ENCODE results near the gene IFNA21.
"Not testable (repeated sequence)": the region's sequence is repeated elsewhere in the genome, so short reads cannot be mapped to it uniquely, and the experiment has no call there.

The IFNA21 gene

GRCh38 chr9:21166560-21166959 is at the start of gene IFNA21:
TSS of gene IFNA21 (minus strand) at chr9:21166660. CDS start at chr9:21166612, 48 bp downstream.
- DNase-seq (ENCODE audit: low read depth) = not testable (repeated sequence)

- DNase-seq (ENCODE audit: low read depth) = not testable (repeated sequence)
Measured at GRCh38 chr9:21213411-21214326, 47.2 kb upstream of the IFNA21 start.

GRCh38 chr9:21212160-21212559 is 45.7 kb upstream of the IFNA21 start:
- DNase-seq (ENCODE audit: low read depth) = not testable (repeated sequence)

DNA sequence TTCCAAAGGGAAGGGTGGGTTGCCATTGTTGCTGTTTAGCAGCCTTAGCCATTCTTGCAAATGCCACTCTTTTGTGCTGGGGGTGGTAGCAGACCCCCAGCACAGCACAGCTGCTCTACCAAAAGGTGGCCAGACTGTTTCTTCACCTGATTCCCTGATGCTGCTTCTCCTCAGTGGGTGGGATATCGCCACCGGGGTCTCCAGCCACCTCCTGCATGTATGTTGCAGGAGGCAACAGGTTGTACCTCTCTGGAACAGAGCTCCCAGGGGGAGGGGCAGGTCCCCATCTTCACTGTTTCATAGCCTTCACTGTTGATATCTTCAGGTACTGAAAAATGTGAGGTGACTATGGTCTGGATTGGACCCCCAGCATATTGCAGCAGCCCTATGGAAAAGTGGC is 44.3 kb upstream of the IFNA21 start:
- not testable (repeated sequence) for DNase-seq (ENCODE audit: low read depth)

DNA sequence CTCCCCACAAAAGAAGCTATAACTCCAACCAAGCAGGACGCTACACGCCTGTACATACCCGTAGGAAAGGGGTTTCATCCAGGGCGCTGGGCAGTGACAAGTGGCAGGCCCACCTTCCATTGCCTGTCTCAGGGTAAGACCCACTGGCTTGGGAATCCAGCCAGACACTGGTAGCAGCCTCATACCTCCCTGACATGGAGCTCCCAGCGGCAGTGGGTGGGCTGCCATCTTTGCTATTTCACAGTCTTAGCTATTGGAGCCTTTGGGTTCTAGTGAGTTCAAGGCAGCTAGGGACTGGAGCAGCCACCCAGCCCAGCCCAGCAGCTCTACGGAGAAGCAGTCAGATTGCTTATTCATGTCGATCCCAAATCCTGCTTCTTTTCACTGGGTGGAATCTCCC is 43.9 kb upstream of the IFNA21 start:
- DNase-seq (ENCODE audit: low read depth) = no peak

- not testable (repeated sequence) for DNase-seq (ENCODE audit: low read depth)
Measured at GRCh38 chr9:21207043-21207442, 40.6 kb upstream of the IFNA21 start, which contains the start of gene IFNA10. TSS of gene IFNA10 (minus strand) at chr9:21207143. CDS start at chr9:21207097, 46 bp downstream.

- no peak for DNase-seq (ENCODE audit: low read depth)
Measured at GRCh38 chr9:21205204-21205603, 38.7 kb upstream of the IFNA21 start.

DNA sequence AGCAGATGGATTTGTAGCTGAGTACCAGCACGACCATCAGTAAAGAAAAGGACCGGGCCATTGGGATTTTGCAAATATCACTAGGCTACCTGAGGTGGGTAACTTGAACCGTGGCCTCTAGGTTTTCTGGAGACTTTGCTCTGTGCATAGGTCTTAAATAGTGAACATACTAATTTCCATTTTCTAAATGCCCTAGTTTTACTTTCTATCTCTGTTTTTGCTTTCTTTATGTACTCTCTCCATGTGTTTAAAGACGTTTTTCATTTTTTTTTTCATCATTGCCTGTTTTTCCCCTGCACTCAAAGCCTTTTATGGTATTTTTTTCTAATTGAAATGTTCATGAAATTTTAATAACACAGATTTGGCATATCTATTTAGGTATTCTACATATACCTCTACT is 35.6 kb upstream of the IFNA21 start, which contains the start of gene IFNA7:
TSS of gene IFNA7 (minus strand) at position 101 of the 400 bp plus-strand sequence. CDS start at position 61, 40 bp downstream.
- DNase-seq (ENCODE audit: low read depth) = not testable (repeated sequence)

- not testable (repeated sequence) for DNase-seq (ENCODE audit: low read depth)
Measured at GRCh38 chr9:21194867-21195776, 28.7 kb upstream of the IFNA21 start.

DNA sequence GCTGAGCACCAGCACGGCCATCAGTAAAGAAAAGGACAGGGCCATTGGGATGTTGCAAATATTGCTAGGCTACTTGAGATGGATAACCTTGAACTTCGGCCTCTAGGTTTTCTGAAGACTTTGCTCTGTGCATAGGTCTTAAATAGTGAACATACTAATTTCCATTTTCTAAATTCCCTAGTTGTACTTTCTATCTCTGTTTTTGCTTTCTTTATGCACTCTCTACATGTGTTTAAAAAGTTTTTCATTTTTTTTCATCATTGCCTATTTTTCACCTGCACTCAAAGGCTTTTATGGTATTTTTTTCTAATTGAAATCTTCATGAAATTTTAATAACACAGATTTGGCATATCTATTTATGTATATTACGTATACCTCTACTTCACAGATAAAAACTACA is 21.0 kb upstream of the IFNA21 start, which contains the start of gene IFNA4:
TSS of gene IFNA4 (minus strand) at position 101 of the 400 bp plus-strand sequence. CDS start at position 45, 56 bp downstream.
- not testable (repeated sequence) for DNase-seq (ENCODE audit: low read depth)

GRCh38 chr9:21182810-21183736 is 16.6 kb upstream of the IFNA21 start:
- not testable (repeated sequence) for DNase-seq (ENCODE audit: low read depth)

DNA sequence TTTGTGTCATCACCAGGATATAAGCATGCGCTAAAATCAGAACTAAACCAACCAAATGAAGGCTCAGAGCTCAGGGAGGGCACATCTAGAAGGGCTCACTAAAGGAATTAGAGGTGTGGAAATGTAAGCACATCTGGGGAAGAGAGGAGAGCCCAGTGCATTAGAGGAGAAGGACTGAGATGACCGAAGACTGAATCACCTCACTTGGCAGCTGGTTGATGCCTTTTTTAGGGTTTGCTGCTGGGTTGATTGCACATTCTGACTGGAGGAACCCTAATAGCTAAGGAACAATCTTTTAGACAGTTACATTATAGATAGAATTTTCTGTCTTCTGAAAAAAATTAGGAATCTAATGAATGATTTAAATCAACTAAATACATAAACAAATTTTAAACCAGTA is 8.2 kb upstream of the IFNA21 start:
- no peak for DNase-seq (ENCODE audit: low read depth)

DNA sequence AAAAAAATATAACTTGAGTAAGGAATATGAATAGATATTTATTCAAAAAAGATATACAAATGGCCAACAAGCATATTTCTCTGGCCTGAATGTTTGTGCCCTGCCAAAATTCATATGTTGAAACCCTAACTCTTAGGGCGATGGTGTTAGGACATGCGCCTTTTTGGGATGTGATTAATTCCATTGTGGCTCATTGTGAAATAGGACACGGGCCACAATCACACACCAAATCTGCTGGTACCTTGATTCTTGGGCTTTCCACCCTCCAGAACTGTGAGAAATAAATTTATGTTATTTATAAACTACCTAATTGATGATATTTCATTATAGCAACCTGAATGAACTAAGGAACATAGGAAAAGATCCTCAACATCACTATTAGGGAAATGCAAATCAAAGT is 5.7 kb upstream of the IFNA21 start:
- DNase-seq (ENCODE audit: low read depth) = no peak

DNA sequence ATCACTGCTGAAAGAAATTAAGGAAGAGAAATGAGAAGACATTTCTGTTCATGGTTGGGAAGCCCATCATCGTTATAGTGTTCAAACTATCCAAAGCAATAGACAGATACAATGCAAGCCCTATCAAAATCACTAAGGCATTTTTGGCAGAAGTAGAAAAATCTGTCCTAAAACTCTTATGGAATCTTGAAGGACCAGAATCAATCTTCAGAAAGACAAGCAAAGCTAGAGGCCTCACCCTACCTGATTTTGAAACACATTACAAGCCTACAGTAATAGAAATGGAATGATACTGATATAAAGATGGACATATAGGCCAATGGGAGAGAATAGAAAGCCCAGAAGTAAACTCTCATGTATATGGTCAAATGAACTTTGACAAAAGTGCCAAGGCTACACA is 4.9 kb upstream of the IFNA21 start:
- DNase-seq (ENCODE audit: low read depth) = no peak

DNA sequence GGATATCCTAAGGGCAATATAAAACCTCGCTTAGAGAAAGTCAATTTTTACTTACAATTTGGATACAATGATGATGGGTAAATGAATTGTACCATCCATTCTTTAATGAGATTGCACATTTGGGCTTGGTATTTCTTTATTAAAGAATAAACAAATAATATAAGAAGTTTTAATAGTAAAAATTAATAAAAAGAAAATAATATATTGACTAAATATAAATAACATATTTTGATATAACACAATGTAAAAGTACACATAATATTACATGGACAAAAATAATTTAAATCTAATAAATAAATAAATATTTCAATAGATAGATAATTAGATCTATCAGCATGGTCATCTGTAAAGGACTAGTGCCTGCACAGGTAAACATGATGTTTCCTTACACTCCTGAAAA is 944 bp downstream of the IFNA21 start:
- no peak for DNase-seq (ENCODE audit: low read depth)

DNA sequence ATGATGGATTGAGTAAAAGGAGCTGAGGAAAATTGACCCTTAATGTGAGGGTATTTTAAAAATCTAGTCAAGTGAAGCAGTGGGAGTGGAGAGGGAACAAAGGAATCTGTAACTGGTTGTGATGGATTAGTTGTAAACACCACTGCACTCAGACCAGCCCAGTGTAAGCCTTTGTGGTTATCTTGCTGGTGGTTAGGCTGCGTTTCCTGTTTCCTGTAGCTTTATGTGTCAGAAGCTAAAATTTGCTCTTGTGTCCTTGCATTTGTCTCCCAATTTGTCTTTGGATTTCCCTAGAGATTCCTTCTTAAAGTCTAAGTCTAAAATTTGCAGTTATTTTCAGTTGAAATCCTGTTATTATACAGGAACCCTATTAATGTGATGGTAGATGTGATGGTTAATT is 6.3 kb downstream of the IFNA21 start:
- no peak for DNase-seq (ENCODE audit: low read depth)

- no peak for DNase-seq (ENCODE audit: low read depth)
Measured at GRCh38 chr9:21155501-21155900, 11.0 kb downstream of the IFNA21 start.

GRCh38 chr9:21154018-21154608 is 12.3 kb downstream of the IFNA21 start:
- no peak for DNase-seq (ENCODE audit: low read depth)

DNA sequence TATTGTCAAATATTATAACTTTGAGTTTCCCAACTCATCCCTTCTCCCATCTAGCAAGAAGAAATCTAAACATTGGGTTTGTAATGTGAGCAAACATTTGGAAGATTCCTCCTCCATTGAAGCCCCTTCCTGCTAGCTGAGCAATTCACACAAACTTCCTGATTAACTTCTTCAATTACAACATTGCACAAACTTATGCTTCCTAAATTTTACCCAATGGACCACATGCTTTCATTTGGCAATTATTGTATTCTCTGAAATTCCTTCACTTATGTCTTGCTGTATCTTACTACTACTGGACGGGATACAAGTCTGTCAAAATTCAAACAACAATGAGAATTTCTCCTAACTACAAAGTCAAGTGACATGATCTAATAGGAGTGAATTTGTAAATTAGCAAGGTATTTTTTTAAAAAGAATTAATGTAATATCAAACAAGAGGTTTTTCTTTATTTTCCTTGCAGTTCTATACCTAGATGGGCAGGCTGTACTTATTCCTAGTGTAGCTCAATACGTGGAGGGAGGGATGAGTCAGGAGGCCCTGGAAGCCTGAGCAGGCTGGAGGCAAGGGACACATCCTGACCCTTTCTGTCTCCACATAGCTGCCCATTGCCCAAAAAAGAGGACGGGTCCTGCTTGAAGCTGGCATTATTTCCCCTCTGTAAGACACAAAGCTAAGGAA is 13.0 kb downstream of the IFNA21 start:
- DNase-seq (ENCODE audit: low read depth) = no peak

GRCh38 chr9:21144603-21145002 is 21.9 kb downstream of the IFNA21 start:
- DNase-seq (ENCODE audit: low read depth) = no peak
